HG02610 (cell line): ENCODE data around the gene SORBS2.

Experiments used
- ATAC-seq: cut with Tn5 transposase; IDR thresholded peaks from one replicate; pipeline ENCODE4 v1.9.1; 2021; ENCODE audit warnings: mild to moderate bottlenecking, moderate library complexity; ENCODE audit not compliant: unreplicated experiment

SORBS2 gene

DNA sequence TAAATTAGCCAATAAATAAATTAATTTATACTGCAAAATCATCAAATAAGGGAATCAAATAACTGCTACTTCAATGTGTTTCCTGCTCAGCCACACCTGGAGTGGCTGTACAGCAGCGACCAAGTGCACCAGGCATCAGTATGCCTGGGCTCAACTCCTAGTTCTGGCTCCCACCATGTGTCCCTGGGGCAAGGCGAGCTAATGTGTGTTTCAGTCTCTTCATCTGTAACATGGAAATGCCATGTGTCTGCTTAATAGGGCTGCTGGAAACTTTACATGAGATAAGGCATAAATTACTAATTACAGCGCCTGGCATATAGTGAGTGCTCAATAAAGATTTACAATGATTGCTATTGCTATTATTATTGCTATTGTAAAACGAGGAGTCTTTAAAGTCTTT is 167.6 kb downstream of the SORBS2 start:
- no peak for ATAC-seq

DNA sequence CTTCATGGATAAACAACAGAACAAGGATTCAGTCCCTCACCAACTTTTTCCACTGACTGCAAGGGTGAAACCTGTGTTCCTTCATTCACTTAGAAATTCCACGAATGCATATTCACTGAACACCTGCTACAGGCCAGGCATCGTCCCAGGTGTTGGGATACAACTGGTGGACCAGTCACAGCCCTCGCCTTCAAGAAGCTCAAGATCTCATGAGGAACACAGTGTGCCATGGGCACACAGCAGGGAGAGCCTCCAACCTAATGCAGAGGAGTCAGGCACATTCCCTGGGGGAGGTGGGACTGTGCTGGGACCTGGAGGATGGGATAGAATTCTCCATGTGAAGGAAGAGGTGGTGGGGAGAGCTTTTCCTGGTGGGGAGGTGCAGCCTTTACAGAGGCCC is 169.1 kb downstream of the SORBS2 start:
- ATAC-seq = no peak

DNA sequence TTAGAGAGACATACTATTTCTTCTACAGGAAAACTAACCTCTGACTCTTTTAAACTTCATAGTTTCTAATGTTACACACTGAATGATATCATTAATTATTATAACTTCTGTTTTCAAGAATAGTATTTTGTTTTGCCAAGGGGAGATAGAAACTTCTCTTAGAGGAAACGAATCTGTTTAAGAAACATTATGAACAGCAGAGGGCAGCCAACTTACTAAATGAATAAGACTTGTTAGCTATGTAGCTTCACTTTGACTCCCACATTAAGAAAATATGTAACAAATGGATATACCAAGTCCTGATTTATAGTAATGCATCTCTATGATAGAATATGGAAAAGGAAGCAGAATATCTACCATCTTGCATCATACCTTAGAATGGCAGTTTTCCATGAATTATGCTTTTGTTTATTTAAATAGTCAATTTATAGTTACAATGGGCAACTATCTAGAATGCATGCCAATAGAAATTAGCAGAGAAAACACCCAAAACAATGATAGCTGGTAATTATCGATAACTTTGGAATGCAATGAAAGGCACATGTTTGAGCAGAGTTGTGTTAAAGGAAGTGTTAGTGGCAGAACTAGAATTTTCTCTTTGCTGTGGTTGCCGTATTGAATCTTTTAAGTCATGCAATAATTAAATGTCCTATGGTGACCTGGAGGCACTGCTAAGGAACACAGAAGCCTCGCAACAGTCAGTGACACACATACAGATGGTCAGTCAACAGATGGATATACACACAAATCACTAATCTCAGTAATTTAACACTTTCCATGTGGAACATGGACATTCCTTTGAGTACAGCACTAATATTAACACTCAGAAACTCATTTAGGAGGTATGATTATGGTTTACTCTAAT is 171.0 kb downstream of the SORBS2 start:
- no peak for ATAC-seq

DNA sequence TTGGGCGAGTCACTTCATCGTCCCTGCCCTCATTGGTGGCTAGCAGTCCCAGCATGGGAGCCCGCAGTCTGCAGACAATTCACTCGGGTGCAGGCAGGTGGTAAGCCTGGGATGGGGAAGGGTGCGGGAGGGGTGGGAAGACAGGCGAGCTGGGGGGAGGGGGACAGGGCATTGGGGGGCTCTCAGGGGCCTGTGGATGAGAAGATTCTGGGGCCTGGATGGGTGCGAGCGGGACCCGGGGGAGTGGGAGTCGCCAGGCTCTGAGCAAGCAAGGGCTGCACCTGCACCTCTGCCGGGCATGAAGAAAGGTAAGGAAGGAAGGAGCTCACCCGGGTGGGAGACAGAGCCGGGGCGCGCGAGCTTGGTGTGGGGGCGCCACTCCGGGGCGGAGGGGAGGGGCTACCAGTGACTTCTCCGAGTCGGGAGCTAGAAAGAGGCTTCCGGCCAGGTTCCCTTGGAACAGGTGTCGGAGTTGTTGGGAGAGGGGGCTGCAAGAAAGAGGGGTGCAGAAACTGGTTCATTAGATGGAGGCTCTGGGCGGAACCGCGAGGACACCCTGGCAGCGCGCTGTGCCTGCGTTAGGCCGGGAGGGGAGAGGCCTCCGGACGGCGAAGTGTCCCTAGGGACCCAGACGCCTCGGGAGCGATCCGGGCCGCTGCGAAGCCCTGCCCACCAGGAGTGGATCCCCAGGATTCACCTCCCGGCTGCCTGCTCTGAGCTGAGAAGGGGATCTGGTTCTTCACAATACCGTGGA is 173.3 kb downstream of the SORBS2 start:
- ATAC-seq = no peak

DNA sequence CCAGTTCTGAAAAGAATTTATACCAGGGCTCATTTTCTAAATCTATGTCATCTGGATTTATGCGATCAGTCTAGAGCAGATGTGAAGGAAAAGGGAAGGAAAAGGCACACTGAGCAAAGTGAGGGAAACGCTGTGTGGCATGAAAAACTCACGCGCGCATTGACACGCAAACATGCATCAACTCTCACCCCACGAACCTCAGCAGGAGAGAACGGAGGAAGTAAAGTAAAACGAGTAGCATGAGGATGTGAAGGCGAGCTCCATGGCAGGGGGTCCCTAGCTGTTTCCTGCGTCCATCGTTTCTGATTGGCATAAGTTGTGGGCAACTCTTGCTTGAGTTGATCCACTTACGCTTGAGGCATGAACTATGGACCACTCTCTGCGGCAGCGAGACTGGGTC is 173.9 kb downstream of the SORBS2 start:
- ATAC-seq = no peak

DNA sequence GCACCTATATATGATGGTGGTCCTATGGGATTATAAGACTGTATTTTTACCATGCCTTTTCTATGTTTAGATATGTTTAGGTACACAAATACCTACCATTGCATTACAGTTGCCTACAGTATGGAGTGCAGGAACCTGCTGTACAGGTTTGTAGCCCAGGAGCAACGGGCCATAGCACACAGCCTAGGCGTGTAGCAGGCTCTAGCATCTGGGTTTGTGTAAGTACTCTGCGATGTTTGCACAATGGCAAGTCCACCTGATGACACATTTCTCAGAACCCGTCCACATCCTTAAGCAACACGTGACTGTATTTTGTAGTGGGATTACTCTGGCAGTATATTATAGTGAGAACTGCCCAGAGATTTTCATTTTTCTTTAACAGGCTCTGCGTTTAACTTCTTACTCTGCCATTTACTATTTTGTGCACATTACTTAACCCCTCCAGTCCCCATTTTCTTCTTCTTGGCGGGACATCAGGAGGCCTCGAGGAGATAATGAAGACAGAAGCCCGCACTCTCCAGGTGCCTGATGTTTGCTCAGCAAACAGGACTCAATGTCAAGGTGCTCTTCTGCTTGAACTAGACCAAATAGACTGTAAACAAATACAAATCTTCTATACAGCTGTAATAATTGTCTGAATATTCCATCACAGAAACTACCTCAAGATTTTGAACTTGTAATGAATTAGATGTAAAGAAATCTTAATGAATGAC is 174.7 kb downstream of the SORBS2 start:
- no peak for ATAC-seq

DNA sequence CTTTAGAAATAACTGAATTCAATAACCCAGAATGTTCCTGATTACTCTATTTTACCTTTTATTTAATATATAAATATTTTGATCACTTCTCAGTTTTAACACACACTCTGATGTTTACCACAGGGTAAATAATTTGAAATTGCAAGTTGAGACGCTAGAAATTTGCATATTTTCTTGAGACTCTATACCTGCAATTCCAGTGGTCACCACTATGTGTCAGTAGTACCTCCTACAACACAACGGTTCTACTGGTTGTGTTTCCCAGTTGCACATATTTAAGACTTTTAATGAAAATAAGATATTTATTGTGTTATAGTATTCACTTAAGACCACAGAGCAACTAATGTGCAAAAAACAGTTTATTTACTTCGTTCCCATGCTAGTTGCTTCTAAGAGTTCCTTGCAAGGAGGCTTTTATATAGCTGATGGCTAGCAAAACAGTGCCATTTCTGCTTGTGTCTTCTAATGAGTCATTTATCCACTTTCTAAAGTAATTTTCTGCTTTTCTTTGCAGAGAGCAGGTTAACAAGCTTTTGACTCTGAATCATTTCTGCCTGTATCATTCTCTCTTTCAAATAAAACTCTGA is 177.8 kb downstream of the SORBS2 start:
- no peak for ATAC-seq

DNA sequence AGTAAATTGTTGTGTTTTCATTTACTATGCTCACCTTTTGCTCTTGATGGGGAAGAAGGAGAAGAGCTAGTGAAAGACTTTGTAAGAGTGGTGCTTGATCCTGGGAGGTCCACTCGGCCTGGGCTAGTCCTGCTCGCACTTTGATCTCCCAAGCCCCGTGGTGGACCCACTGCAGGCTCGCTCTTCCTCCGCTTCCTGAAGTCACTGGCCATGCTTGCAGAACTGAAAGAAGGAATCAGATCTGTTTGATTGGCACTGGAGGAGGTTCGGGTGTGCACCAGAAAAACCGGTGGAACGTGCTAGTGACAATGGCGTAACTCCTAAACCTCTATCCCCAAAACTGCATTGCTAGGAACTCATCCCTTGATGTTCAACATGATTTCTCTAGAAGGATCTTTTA is 185.2 kb downstream of the SORBS2 start:
- no peak for ATAC-seq

DNA sequence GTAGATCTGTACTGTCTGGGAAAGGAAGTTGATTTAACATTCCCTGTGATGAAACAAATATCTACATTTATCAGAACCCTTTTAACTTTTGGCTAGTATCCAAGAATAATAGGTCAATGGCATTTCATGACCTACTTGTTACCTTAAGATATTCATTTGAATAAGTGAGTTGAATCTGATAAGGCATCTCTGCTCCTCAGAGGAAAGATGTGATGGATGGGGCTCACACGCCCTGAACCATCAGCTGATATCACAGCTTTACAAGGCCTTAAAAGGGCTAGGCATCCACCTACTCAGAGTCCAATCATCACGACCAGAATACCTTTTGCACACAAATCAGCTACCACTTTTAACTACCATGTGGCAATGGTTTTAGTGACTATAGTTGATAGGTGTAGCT is 186.5 kb downstream of the SORBS2 start:
- no peak for ATAC-seq

DNA sequence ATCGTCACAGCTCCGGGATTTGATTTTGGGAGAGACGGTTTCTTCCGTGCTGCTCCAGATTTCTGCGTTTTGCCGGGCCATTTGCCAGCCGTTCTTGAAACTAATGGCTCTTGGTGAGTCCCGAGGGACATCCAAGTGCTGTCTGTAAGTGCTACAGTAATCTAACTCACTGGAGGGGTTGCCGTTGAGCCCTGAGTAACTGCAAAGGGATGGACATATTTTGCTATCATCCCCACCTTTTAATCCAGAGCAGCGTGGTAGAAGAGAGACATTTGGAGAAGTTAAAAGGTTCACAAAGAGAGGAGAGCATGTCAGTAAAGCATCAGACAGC is 187.8 kb downstream of the SORBS2 start:
- ATAC-seq = no peak

DNA sequence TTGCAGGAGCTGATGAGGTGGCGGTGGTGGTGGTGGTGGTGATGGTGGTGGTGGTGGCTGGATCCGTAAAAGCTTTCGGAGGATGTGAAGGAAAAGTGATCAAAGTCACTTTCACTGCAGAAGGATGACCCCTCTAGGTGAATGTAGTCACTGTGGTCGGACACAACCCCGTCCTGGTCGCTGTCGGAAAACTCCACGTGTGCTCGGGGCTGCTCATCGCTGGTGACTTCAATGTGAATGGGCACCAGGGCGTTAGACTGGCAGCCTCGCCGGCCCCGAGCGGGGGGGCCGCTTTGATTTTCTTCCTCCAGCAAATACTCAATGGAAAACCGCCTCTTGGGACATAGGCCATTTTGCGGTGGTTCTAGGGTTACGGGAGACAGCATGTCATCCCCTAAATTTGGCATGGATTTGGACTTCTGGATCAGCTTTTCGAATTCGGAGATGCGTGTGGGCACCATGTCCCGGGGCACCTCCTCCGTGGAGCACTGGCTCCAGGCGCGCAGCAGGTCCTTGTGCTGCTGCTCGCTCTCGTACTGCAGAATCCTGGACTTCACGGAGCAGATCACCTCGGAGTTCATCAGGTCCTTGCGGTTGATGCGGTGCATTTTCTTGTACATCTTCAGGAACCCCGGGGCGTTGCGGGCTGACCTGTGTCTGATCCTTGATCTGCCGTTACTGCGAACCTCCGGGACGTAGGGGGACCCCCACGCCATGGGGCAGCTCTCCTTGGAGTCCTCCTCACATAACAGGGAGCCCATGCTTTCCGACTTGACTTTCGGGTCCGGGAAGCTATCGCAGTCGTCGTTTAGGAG is 188.3 kb downstream of the SORBS2 start:
- no peak for ATAC-seq

DNA sequence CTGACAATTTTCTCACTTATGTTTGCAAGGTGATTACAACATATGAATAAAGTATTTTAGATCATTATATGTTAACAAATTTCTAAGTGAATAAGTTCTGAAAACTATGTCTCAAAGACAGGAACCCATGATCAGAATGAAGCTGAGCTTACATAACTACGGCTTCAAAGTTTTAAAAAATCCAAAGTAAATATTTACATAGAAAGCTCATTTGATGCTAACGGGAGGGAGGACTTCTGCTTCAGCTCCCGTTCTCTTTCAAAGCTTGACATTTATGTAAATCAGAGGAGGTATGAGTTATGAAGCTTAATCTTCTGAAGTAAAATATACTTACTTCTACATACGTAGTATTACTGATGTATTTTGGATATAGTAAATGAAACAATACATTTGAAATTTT is 203.8 kb downstream of the SORBS2 start:
- ATAC-seq = no peak

DNA sequence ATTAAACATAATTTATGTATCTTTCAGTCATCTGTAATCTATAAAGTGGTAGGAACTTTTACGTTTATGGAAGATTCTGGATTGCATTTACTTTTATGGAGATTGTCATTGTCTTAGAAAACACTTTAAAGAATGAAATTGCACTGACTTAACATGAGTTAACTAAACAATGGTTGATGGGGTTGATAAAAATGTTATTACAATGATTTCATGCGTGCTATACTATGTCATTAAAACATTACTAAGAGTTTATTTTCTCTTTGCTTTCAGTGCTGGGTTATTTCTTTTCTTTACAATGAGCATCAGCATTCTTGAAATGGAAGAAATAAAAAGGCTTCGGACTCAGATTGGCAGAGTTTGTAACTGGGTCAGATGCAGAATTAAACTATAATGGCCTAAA is 209.6 kb downstream of the SORBS2 start:
- ATAC-seq = no peak

DNA sequence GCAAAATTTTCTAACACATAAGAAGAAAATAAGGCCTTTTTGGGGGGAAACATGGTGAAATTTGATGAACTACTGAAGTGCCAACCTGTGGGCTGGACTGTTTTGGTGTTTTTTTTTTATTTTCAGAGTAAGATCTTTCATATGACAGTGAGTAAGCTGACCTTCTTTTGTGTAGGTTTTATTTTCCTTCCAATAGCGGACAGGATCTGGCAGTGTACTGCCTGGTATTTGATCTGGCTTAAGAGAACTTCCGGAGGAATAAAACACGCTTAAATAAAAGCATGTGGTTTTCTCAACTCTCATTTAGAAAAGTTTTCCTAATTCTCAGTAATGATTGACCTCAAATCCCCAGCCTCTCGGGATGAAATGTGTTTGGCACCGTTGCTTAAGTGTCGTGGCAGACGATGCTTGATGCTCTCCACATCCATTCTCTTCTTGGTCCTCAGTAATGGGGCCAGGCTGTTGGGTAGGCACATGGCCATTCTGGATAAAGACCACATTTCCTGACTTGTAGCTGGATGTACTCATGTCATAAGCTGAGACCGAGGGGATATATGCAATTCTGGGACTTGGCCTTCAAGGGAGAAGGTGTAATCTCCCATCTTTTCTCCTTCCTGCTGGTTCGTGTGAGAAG is 211.1 kb downstream of the SORBS2 start:
- ATAC-seq = no peak

DNA sequence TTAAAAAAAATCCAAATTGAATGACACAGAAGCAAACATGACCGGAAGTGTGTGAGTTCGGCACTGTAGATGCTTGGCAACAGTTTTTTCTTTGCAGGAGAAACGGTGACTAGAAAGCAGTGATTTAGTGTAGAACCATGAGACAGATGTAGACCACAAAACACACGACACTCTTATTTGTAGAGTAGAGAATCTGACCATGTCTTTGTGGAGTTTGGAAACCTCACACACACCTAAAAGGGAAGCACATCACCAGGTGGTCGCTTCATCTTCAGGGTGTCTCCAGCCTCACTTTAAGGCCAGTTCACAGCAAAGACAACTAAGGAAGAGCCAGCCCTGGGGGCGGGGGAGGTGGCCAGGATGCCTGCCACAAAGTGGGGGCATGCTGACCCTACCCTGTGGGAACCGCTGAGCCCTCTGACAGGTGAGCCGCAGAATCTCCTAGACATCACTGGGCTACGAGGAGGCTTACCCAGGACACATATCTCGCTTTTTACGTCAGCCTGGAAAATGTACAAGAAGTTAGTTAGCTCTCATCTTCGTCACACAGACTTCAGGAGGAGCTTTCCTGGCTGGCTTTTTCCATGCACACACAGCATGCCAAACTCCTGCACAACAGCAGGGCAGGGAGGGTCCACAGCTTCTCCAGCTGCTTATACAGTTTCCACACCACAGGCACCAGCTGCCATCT is 212.3 kb downstream of the SORBS2 start:
- no peak for ATAC-seq

DNA sequence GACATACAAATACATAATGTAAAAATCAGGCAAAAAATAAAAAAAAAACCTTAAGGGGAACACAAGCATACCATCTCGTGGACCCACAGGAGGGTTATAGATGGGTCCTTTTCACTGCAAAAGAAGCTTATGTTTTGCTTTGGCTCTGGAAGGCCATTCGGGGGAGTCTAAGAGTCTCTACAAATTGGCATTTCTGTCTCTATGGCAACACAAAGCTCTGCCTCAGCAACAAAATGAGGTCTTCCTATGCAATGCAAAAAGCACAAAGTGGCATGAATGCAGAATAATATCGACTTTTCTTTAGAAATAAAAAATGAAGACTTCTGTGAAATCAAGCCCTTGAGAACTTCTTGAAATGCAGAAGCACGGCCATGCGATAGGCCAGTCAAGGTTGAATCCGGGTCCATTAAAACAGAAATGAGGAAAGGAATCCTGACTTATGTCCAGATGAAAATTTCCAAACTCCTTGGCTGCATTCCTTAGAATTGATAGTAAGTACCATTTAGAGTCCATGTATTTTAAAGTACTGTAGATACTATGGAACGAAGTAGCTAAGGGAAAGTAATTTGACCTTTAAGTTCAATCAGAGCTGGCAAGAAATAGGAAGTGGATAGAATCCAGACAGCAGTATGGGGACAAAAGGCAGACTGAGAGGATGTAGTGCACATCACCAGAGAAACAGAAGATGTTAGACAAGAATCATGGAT is 213.0 kb downstream of the SORBS2 start:
- ATAC-seq = no peak

DNA sequence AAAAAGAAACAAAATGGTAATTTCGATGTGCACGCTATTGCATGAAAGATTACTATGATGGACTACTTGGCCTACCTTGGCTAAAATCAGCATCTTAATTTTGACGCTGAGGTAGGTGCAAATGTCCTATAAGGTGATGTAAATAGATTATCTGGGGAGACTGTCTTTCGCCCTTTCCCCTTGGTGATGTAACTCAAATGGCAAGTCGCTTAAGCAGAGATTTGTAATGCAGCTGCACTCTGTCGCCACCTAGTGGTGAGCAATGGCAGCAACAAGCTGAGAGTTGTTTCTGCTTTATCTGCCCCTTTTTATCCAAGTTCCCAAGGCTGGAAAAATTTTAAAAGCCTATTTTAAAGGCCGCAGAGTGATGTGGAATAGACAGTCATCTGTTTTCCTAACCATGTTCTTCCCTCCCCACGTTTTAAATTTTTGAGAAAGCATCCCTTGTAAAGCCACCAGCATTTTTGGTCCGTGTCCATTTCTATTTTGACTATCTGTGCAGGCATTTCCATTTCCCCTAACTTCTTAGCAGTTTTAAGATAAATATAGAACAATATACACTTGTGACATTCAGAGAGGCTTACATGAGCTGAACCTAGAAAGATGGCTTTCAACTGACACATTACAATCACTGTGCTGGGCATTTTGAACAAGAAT is 214.3 kb downstream of the SORBS2 start:
- ATAC-seq = peak; percentile 78

DNA sequence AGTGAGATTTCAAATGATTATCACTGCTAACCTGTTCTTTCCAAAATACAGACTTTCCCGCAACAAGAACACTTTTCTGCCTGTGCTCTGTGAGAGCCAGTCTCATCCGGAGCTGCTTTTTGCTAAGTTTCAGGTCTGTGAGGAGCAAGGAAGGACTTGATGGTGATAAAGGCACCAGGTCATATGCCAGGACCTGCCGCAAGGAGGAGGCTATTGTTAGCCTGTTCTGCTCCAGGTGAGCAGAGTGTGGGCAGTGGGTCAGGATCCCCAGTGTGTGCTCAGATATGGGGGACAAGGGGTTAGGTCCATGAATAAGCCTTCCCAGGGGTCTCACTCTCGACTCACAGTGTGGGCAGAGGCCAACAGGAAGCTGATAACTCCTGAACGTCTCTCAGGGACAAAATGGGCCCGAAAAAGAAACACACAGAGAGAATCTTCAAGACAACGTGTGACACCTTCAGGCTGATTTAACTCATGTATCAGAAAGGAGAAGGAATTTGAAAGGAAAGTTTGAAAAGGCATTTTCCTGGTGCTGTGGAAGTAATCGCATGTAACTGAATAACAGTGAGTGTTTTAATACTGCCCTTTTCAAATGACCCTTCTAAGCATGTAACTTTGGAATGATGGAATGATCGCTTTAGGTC is 219.0 kb downstream of the SORBS2 start:
- ATAC-seq = no peak
